Subcutaneous adipose tissue (tissue), 4 donors: Measurements from ENCODE around the gene PRSS53. TPM values are rescaled to one million over a fixed set of nuclear protein-coding genes. Genes with fewer than 3 reads are reported as not detected.

Experiments
- CTCF ChIP-seq: fragments of 450-650 bp; IDR thresholded peaks from one replicate; pipeline ENCODE4 v1.5.1; 2016; ENCODE audit warnings: low read depth, mild to moderate bottlenecking, control low read depth, antibody characterized with exemption, moderate library complexity
- total RNA-seq, 4 donors: library from RNA; depleted of rRNA; stranded (reverse); fragments of >200 nt; gene quantifications; one replicate each; pipeline ENCODE4 v1.1.0, GENCODE V29; 2016

The PRSS53 gene
- total RNA-seq, 4 donors from 2014 or later: 1.5 to 3.2 (median 1.8) TPM

- no peak for TF ChIP-seq CTCF
Measured at GRCh38 chr16:31108794-31109558, 20.2 kb upstream of the PRSS53 start.

GRCh38 chr16:31108035-31108793 is 19.5 kb upstream of the PRSS53 start, which contains the start of gene BCKDK:
Gene BCKDK (plus strand): TSS chr16:31108386. CDS start chr16:31109224, 838 bp downstream.
- no peak for TF ChIP-seq CTCF

GRCh38 chr16:31107465-31107867 is 18.7 kb upstream of the PRSS53 start:
- TF ChIP-seq CTCF: no peak

- no peak for TF ChIP-seq CTCF
Measured at GRCh38 chr16:31106509-31107464, 18.0 kb upstream of the PRSS53 start.

GRCh38 chr16:31105677-31106213 is 17.0 kb upstream of the PRSS53 start:
- TF ChIP-seq CTCF: no peak

GRCh38 chr16:31099860-31100638 is 11.3 kb upstream of the PRSS53 start:
- no peak for TF ChIP-seq CTCF
